Esophagus muscularis mucosa (tissue), 4 donors: ENCODE measurements around the gene IRS1. TPM values are rescaled to one million over a fixed set of nuclear protein-coding genes. Genes with fewer than 3 reads are reported as not detected.

Experiments used
- DNase-seq: peaks from one replicate; pipeline ENCODE4 v3.0.0-alpha.2; 2017; ENCODE audit errors: extremely low spot score
- H3K27ac ChIP-seq, 4 donors: fragments of 200-600 bp; sonication (generic); replicated peaks in 1 of 4; 1 replicate in 3 of 4; 2 replicates in 1 of 4; pipeline ENCODE4 v1.5.1; 2016 to 2019; ENCODE audit warnings: mild to moderate bottlenecking in 1 of 4
- H3K27me3 ChIP-seq, 4 donors: fragments of 200-600 bp; sonication (generic); one replicate each; pipeline versions ENCODE4 v1.5.1 to v1.6.0; 2016 to 2019
- H3K36me3 ChIP-seq, 4 donors: fragments of 200-600 bp; sonication (generic); one replicate each; pipeline ENCODE4 v1.5.1; 2016 to 2019
- H3K4me1 ChIP-seq, 4 donors: fragments of 200-600 bp; sonication (generic); one replicate each; pipeline ENCODE4 v1.5.1; 2016 to 2019
- H3K4me3 ChIP-seq, 4 donors: fragments of 200-600 bp; sonication (generic); 1 replicate in 2 of 4; 2 replicates in 2 of 4; pipeline ENCODE4 v1.5.1; 2016 to 2019; ENCODE audit warnings: mild to moderate bottlenecking in 4 of 4, moderate library complexity in 1 of 4
- H3K9me3 ChIP-seq, 4 donors: fragments of 200-600 bp; sonication (generic); 1 replicate in 3 of 4; 2 replicates in 1 of 4; pipeline ENCODE4 v1.5.1; 2016 to 2019
- EP300 ChIP-seq: sonication (generic); formaldehyde crosslinking; IDR thresholded peaks from one replicate; pipeline ENCODE4 v1.6.1; 2017; ENCODE audit warnings: antibody characterized with exemption
- POLR2A ChIP-seq: fragments of 450-650 bp; IDR thresholded peaks from one replicate; pipeline ENCODE4 v1.6.1; 2017; ENCODE audit warnings: antibody characterized with exemption, moderate library complexity, mild to moderate bottlenecking, low read depth
- POLR2AphosphoS5 ChIP-seq, 2 donors: sonication (generic); formaldehyde crosslinking; IDR thresholded peaks; one replicate each; pipeline ENCODE4 v1.6.1; 2017; ENCODE audit warnings: antibody characterized with exemption in 2 of 2
- WGBS: methylation state at CpG from one replicate; pipeline ENCODE4 v1.1.5; 2018; 5-methylcytosine and 5-hydroxymethylcytosine counted together
- intact Hi-C: fragments of 100-400 bp; cut with DNase I; formaldehyde crosslinking; loops from one replicate; pipeline ENCODE4 v1.15.1; 2023
- total RNA-seq, 4 donors: library from RNA; depleted of rRNA; stranded (reverse); fragments of >200 nt; gene quantifications; one replicate each; pipeline versions ENCODE4 v1.1.0 to v1.2.1, GENCODE V29; 2016
- TF ChIP-seq, protein P1 (sequence below), 3 experiments: fragments of 200-600 bp in 2 of 3; fragments of 450-650 bp in 1 of 3; sonication (generic) in 2 of 3; IDR thresholded peaks; one replicate each; pipeline ENCODE4 v1.5.1; 2017 to 2019; ENCODE audit warnings: antibody characterized with exemption in 3 of 3, mild to moderate bottlenecking in 2 of 3, moderate library complexity in 1 of 3

Gene IRS1
- total RNA-seq, 4 donors from 2014 or later, result 27.8 to 47.6 (median 32.8) TPM

- TF ChIP-seq POLR2A (no peak), POLR2AphosphoS5 (IDR thresholded peaks at IDR 0.05) (no peak), EP300 (no peak)
- TF ChIP-seq, protein P1, sequence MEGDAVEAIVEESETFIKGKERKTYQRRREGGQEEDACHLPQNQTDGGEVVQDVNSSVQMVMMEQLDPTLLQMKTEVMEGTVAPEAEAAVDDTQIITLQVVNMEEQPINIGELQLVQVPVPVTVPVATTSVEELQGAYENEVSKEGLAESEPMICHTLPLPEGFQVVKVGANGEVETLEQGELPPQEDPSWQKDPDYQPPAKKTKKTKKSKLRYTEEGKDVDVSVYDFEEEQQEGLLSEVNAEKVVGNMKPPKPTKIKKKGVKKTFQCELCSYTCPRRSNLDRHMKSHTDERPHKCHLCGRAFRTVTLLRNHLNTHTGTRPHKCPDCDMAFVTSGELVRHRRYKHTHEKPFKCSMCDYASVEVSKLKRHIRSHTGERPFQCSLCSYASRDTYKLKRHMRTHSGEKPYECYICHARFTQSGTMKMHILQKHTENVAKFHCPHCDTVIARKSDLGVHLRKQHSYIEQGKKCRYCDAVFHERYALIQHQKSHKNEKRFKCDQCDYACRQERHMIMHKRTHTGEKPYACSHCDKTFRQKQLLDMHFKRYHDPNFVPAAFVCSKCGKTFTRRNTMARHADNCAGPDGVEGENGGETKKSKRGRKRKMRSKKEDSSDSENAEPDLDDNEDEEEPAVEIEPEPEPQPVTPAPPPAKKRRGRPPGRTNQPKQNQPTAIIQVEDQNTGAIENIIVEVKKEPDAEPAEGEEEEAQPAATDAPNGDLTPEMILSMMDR (IDR thresholded peaks at IDR 0.05), result no peak
- intact Hi-C loops, result no loop called here
- H3K27ac ChIP-seq, result no peak overlapping the region
- no peaks in the 10 kb centered on the region for H3K27me3 ChIP-seq
- H3K4me3 ChIP-seq, result no peak overlapping the region
- peaks cover 42 to 57% (median 56%) of the 10 kb centered on the region in 4 donors for H3K4me1 ChIP-seq
- no peak for DNase-seq
- no peaks in the 10 kb centered on the region for H3K9me3 ChIP-seq
- 59% methylated on average over 3 of the region's 3 CpGs for WGBS
- H3K36me3 ChIP-seq, result peaks cover 0 to 5% (median 0%) of the 10 kb centered on the region in 4 donors
Observed at GRCh38 chr2:226740039-226740648, 59.5 kb downstream of the IRS1 start.

- no peaks in the 10 kb centered on the region for H3K27me3 ChIP-seq
- H3K4me3 ChIP-seq, result no peak overlapping the region
- no peaks in the 10 kb centered on the region for H3K9me3 ChIP-seq
- intact Hi-C loops, result no loop called here
- TF ChIP-seq POLR2A (no peak), POLR2AphosphoS5 (IDR thresholded peaks at IDR 0.05) (no peak)
- H3K27ac ChIP-seq, result no peak overlapping the region
- H3K36me3 ChIP-seq, result peaks cover 0 to 5% (median 0%) of the 10 kb centered on the region in 4 donors
- WGBS, result 87% methylated on average over 6 of the region's 6 CpGs
- DNase-seq, result no peak
- H3K4me1 ChIP-seq, result peaks cover 42 to 57% (median 56%) of the 10 kb centered on the region in 4 donors
Observed at GRCh38 chr2:226739545-226740030, 60.0 kb downstream of the IRS1 start.

DNA sequence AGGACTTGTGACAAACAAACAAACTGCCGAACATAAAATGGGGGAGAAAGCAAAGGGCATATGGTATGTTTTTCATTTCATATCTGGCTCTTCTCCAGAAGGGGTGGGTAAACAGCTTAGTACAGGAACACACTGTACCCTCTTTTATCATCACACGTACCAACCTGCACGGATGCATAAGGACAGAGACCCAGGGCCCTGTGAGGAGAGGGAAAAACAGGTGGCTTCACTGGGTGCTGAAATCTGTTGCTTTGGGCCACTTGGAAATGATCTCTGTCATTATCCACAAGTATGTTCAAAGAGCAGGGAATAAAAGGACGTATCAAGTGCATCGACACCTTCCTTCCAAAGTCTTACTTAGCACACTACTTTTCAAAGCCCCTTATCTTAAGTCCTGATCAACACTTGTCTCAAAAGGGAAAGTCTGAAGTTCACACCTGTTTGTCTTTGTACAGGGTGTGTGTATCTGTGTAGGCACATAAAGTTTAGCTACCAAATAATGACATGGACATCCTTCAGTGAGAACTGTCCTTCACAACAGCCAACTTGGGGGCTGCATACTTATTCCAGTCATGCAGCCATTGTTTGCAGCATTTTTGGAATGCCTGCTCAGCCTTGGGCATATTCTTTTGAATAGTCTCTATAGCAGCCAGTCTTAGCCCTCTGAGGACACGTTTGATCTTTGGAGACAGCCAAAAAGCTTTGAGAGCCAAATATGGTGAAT, 60.6 kb downstream of the IRS1 start:
- Histone ChIP-seq H3K27ac (peak overlapping the region in 1 of 4 donors; percentile 14), H3K9me3 (no peaks in the 10 kb centered on the region), H3K4me1 (peaks cover 42 to 59% (median 52%) of the 10 kb centered on the region in 4 donors), H3K27me3 (no peaks in the 10 kb centered on the region), H3K4me3 (no peak overlapping the region), H3K36me3 (peaks cover 0 to 5% (median 0%) of the 10 kb centered on the region in 4 donors)
- TF ChIP-seq POLR2AphosphoS5 (IDR thresholded peaks at IDR 0.05), result no peak
- TF ChIP-seq, protein P1 (IDR thresholded peaks at IDR 0.05), result no peak
- no peak for TF ChIP-seq EP300
- no peak for TF ChIP-seq POLR2A
- DNase-seq, result peak; percentile 17
- intact Hi-C loops, result no loop called here
- 80% methylated on average over 6 of the region's 6 CpGs for WGBS

- WGBS, result 96% methylated on average over 8 of the region's 8 CpGs
- Histone ChIP-seq H3K4me1 (peaks cover 44 to 55% (median 46%) of the 10 kb centered on the region in 4 donors), H3K27ac (no peak overlapping the region), H3K4me3 (no peak overlapping the region), H3K9me3 (no peaks in the 10 kb centered on the region), H3K27me3 (no peaks in the 10 kb centered on the region), H3K36me3 (peaks cover 0 to 5% (median 0%) of the 10 kb centered on the region in 4 donors)
- peak; percentile 39 for DNase-seq
- intact Hi-C loops, result no loop called here
- TF ChIP-seq EP300 (no peak), POLR2A (no peak), POLR2AphosphoS5 (IDR thresholded peaks at IDR 0.05) (no peak)
- TF ChIP-seq, protein P1 (IDR thresholded peaks at IDR 0.05), result no peak
Observed at GRCh38 chr2:226738191-226738820, 61.3 kb downstream of the IRS1 start.

- 91% methylated on average over 4 of the region's 4 CpGs for WGBS
- TF ChIP-seq EP300 (no peak), POLR2AphosphoS5 (IDR thresholded peaks at IDR 0.05) (no peak), POLR2A (no peak)
- TF ChIP-seq, protein P1 (IDR thresholded peaks at IDR 0.05), result no peak
- H3K27me3 ChIP-seq, result no peaks in the 10 kb centered on the region
- H3K4me1 ChIP-seq, result peaks cover 28 to 37% (median 29%) of the 10 kb centered on the region in 4 donors
- H3K27ac ChIP-seq, result no peak overlapping the region
- no peaks in the 10 kb centered on the region for H3K9me3 ChIP-seq
- H3K4me3 ChIP-seq, result no peak overlapping the region
- H3K36me3 ChIP-seq, result peaks cover 0 to 5% (median 0%) of the 10 kb centered on the region in 4 donors
- intact Hi-C loops, result no loop called here
- peak; percentile 1 for DNase-seq
Observed at GRCh38 chr2:226736382-226736781, 63.2 kb downstream of the IRS1 start.
